ENCODE data around the gene ZSCAN21.

Gene ZSCAN21

GRCh38 chr7:100101016-100101862 lies 51.7 kb downstream of the ZSCAN21 start, which contains the start of the genes AP4M1 and MCM7:
Gene AP4M1, plus strand, starts transcription at chr7:100101643. Its CDS starts 72 bp downstream, at chr7:100101715.
Gene MCM7, minus strand, starts transcription at chr7:100101397. Its CDS starts 103 bp downstream, at chr7:100101294.
- DNase-seq: peak; percentile 88 to 95 (median 91)

- DNase-seq: no peak
These were observed 53.6 kb downstream of the ZSCAN21 start for GRCh38 chr7:100102950-100103840.

- DNase-seq: no peak
These were observed 56.0 kb downstream of the ZSCAN21 start for GRCh38 chr7:100105534-100105933.

- DNase-seq: no peak
These were observed 57.1 kb downstream of the ZSCAN21 start for GRCh38 chr7:100106633-100107032.

GRCh38 chr7:100107125-100107737 lies 57.7 kb downstream of the ZSCAN21 start:
- DNase-seq: no peak

- no peak for DNase-seq
These were observed 58.3 kb downstream of the ZSCAN21 start for GRCh38 chr7:100107890-100108289.

DNA sequence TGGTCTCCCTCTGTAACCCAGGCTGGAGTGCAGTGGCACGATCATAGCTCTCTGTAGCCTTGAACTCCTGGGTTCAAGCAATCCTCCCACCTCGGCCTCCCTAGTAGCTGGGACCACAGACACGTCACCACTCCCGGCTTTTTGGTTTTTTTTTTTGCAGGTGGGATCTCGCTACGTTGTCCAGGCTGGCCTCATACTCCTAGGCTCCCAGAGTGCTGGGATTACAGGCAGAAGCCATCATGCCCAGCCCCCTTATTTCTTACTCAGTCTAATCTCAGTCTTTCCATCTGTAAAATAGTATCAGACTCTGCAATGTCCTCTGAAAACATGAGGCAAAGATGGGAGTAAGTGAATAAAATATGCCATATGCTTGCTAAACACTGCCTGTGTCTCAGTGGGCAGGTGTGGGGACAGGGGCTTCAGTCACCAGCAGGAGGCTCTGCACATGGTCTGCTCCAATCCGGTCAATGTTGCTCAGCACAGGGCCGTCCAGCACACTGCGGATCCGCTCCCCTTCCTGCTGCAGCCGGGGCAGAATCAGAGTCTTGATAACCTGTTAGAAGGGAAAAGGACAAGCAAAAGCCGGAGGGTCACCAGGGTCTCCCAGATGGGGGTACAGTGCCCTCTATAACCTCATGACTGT lies 60.1 kb downstream of the ZSCAN21 start:
- DNase-seq: no peak

DNA sequence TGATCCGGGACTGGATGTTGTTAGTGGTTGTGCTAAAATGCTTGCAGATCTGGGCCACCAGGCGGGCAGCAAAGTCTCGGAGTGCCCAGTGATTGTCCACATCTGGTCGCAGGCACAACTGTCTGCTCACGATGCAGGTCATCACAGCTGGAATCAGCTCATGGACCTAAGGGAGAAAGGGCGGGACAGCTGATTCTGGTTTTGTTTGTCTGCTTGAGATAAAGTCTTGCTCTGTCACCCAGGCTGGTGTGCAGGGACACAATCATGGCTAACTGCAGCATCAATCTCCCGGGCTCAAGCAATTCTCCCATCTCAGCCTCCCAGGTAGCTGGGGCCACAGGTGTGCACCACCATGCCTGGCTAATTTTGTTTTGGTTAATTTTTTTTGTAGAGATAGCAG lies 61.6 kb downstream of the ZSCAN21 start:
- no peak for DNase-seq

DNA sequence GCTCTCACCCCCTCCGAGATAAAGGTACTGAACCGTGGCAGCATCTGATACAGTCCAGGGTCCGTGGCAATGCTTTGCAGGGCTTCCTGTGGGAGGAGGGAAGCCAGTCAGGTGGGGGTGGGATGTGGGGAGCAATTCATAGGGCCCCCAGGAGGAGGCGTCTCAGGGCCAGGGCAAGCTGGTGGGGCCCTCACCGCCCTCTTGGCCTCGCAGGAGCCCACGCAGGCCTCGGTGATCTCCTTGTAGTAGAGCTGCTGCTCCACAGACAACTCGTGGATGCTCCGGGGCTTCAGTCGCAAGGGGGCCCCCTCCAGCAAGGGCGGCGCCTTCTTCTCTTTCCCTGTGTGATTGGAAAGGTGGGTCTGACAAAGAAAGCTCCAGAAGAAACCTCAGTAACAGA lies 62.3 kb downstream of the ZSCAN21 start:
- DNase-seq: no peak

Data from stimulated activated naive CD4-positive, alpha-beta T cell (primary cell).